NT2/D1 (cell line): Measurements from ENCODE around the gene TNNT2.

Experiments
- DNase-seq: peaks from one replicate; pipeline ENCODE4 v3.0.0-alpha.2; 2011; ENCODE audit warnings: low read depth, low spot score
- H3K27me3 ChIP-seq: 2 replicates; pipeline ENCODE4 v1.6.0; 2011; ENCODE audit warnings: mild to moderate bottlenecking; ENCODE audit not compliant: insufficient read length, insufficient read depth
- H3K36me3 ChIP-seq: 2 replicates; pipeline ENCODE4 v1.6.1; 2011; ENCODE audit warnings: mild to moderate bottlenecking, low read length, mixed read lengths; ENCODE audit not compliant: insufficient read depth, insufficient read length
- H3K4me1 ChIP-seq: 2 replicates; pipeline ENCODE4 v1.5.1; 2011; ENCODE audit not compliant: insufficient read depth, insufficient read length
- H3K4me3 ChIP-seq: 2 replicates; pipeline ENCODE4 v1.5.1; 2011; ENCODE audit warnings: low read depth; ENCODE audit not compliant: insufficient read length
- H3K9ac ChIP-seq: 2 replicates; pipeline ENCODE4 v1.6.0; 2011; ENCODE audit warnings: low read depth; ENCODE audit not compliant: insufficient read length
- H3K9me3 ChIP-seq: 2 replicates; pipeline ENCODE4 v1.5.1; 2011; ENCODE audit warnings: mild to moderate bottlenecking, low read length; ENCODE audit not compliant: insufficient read depth
- SUZ12 ChIP-seq: IDR thresholded peaks from 2 replicates; pipeline ENCODE4 v1.6.1; 2011; ENCODE audit not compliant: insufficient read length, insufficient read depth; ENCODE audit errors: extremely low read depth
- YY1 ChIP-seq: IDR thresholded peaks from 2 replicates; pipeline ENCODE4 v1.6.1; 2011; ENCODE audit not compliant: insufficient read length, insufficient read depth
- ZNF274 ChIP-seq: IDR thresholded peaks from 2 replicates; pipeline ENCODE4 v1.6.1; 2011; ENCODE audit warnings: mild to moderate bottlenecking, low read depth, low read length

TNNT2 gene

DNA sequence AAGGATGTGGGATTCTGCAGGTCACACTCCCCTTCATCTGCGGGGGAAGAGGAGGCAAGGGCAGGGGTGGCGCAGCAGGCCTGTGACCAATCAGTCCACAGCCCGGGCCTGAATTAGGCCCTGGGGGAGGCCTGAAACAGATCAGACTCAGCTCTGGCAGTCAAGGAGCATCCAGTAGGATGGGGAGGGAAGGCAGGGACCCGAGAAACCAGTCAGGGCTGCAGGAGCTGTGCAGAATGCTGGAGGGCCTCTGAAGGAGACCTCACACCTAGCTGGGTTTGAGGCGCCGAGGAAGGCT, 12.7 kb downstream of the TNNT2 start:
- peaks cover 16% of the 10 kb centered on the region for H3K4me1 ChIP-seq

DNA sequence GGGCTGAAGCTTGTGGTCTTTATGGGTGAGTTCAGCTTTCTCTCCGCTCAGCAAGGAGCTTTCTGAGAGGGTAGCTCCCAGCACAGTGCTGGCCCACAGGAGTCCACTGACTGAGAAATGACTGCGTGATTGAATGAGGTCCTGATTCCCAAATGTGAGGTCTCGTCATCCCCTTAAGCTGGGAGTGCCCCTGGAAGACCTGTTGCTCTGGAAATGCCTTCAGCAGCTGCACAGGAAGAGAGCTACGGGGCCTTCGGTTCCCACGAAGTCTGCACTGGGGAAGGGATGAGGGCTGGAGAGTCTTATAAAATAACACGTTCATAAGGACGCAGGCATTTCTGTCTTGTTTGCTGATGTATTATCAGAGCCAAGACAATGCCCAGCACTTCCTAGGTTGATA, 14.0 kb downstream of the TNNT2 start:
- TF ChIP-seq SUZ12 = no peak
- TF ChIP-seq YY1 = no peak
- TF ChIP-seq ZNF274 = no peak
- H3K9me3 ChIP-seq = no peaks in the 10 kb centered on the region
- H3K27me3 ChIP-seq = peaks cover 3% of the 10 kb centered on the region
- H3K4me1 ChIP-seq = peaks cover 17% of the 10 kb centered on the region
- H3K4me3 ChIP-seq = no peak overlapping the region
- H3K36me3 ChIP-seq = peaks cover 50% of the 10 kb centered on the region
- no peak for DNase-seq
- H3K9ac ChIP-seq = no peak overlapping the region

More for the DNA sequence above, 12.7 kb downstream of the TNNT2 start:
- peaks cover 62% of the 10 kb centered on the region for H3K36me3 ChIP-seq
- peaks cover 3% of the 10 kb centered on the region for H3K27me3 ChIP-seq
- H3K4me3 ChIP-seq = no peak overlapping the region
- H3K9ac ChIP-seq = no peak overlapping the region
- no peaks in the 10 kb centered on the region for H3K9me3 ChIP-seq
- no peak for DNase-seq
- TF ChIP-seq SUZ12 (no peak), YY1 (no peak), ZNF274 (no peak)

DNA sequence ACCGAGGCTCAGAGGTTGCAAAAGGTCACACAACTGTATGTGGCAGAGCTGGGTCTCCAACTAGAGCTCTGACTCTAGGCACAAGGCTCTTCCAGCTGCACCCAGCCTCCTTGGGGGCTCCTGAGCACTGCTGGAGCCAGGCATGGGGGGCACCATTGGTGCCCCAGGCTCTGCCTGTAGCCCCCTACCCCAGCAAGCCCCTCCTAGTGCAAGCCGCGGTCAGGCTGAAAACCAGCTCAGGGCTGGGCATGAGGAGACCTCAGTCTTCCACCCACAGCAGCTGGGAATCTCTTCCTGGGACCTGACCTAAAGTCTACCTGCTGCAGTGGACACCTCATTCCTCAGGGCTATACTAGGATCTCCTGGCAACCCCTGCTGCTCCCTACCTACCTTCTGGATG, 14.6 kb downstream of the TNNT2 start:
- peaks cover 3% of the 10 kb centered on the region for H3K27me3 ChIP-seq
- no peaks in the 10 kb centered on the region for H3K9me3 ChIP-seq
- TF ChIP-seq YY1 (no peak), SUZ12 (no peak), ZNF274 (no peak)
- no peak for DNase-seq
- H3K36me3 ChIP-seq = peaks cover 49% of the 10 kb centered on the region
- H3K4me3 ChIP-seq = no peak overlapping the region
- no peak overlapping the region for H3K9ac ChIP-seq
- H3K4me1 ChIP-seq = peaks cover 22% of the 10 kb centered on the region

DNA sequence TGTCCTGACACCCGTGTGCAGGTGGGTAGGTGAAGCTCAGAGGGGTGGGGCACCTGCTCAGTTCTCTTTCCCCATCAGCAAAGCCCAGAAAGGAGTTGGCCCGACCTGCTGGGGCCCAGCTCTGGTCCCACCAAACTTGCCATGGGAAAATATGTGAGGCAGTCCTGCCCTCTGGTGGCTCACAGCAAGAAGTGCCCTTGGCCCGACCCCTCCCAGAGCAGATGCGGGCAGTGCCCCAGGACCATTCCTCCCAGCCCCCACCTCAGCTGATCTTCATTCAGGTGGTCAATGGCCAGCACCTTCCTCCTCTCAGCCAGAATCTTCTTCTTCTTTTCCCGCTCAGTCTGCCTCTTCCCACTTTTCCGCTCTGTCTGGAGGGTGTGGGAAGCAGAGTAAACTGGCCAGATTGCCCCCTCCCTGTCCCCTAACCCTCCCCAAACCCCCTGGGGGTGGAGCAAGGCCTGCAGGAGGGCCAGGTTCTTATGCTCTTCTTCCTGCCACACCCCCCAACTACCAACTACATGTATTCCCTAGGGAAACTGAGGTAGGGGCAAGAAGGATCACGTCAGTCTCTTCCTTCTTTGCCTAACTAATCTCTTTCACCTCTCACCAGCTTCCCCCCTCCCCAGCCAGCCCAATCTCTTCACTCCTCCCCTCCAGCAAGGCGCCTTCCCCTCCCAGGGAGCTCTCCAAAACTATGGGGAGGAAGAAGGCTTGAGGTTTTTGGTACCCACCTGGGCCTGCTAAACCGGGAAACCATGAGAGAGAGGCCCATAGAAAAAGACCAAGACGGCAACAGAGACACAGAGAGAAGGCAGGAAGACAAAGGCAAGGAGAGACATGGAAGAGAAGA, 15.6 kb downstream of the TNNT2 start:
- TF ChIP-seq YY1 (no peak), SUZ12 (no peak), ZNF274 (no peak)
- peaks cover 23% of the 10 kb centered on the region for H3K4me1 ChIP-seq

DNA sequence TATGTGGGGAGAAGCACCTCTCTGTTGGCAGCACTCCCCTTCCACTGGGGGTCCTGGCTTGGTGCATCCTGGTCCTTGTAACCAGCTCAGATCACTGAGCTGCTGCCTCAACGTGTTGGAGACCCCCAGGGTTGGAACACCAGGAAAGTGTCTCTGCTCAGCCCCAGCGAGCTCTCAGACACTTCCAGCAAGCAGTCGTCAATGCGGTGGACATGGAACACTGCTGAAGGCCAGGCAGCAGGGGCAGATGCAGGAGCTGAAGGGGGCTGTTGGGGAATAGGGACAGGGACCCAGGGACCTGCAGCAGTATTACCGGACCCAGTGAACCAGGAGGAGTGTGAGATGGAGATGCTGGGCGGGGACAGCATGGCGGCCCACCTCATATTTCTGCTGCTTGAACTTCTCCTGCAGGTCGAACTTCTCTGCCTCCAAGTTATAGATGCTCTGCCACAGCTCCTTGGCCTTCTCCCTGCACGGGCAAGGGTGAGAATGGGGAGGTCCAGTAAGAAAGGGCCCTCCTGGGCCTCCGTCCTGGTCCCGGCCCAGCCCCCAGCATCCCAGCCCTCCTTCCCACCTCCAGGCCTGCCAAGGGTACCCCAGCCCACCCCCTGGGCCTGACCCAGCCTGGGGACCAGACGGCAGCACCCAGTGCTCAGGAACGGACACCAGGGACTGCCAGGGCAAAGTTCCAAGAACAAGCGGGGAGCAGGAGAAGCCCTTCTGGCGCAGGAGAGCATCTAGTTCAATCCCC, 16.4 kb downstream of the TNNT2 start:
- no peak overlapping the region for H3K9ac ChIP-seq
- no peak for DNase-seq
- peaks cover 34% of the 10 kb centered on the region for H3K36me3 ChIP-seq
- peaks cover 23% of the 10 kb centered on the region for H3K4me1 ChIP-seq
- TF ChIP-seq SUZ12 (no peak), YY1 (no peak), ZNF274 (no peak)
- H3K4me3 ChIP-seq = no peak overlapping the region
- no peaks in the 10 kb centered on the region for H3K9me3 ChIP-seq
- peaks cover 3% of the 10 kb centered on the region for H3K27me3 ChIP-seq

More for the DNA sequence above, 15.6 kb downstream of the TNNT2 start:
- H3K4me3 ChIP-seq = no peak overlapping the region
- H3K27me3 ChIP-seq = peaks cover 3% of the 10 kb centered on the region
- H3K9ac ChIP-seq = no peak overlapping the region
- DNase-seq = peak; percentile 70
- peaks cover 42% of the 10 kb centered on the region for H3K36me3 ChIP-seq
- H3K9me3 ChIP-seq = no peaks in the 10 kb centered on the region

DNA sequence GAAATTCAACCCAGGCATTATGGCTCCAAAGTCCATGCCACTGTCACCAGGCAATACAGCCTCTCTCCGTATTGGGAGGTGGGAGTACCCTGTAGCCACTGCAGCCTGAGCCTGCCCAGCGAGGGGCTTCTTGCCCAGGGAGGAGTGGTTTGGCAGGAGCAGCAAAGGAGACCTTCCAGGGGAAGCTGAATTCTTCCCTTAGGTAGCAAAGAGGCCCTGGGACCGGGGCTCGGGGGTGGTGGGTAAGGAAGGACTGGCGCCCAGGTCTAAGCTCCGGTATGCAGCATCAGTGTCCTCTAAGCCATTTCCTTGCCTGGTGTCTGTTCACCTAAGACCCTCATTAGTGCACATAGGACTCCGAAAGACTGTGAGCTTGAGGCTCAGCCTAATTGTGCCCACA, 17.0 kb downstream of the TNNT2 start:
- H3K4me1 ChIP-seq = peaks cover 23% of the 10 kb centered on the region
- TF ChIP-seq ZNF274 = no peak
- TF ChIP-seq SUZ12 = no peak
- TF ChIP-seq YY1 = no peak

DNA sequence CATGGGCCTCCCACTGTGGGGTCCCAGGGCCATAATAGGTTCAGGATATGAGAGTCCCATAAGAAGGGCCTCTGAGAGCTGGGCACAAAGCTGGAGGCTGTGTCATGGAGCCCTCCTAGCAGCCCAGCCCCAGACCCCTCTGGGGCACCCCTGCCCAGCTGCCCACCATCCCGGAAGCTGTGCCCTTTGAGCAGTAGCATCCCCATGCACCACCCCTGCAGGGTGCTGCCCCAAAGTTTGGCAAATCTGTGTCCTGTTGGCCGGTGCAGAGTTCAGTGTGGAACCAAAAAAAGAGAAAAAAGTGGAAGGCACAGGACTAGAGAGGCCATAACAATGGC, 17.6 kb downstream of the TNNT2 start:
- Histone ChIP-seq H3K27me3 (peaks cover 3% of the 10 kb centered on the region), H3K4me3 (no peak overlapping the region), H3K36me3 (peaks cover 28% of the 10 kb centered on the region), H3K4me1 (peaks cover 23% of the 10 kb centered on the region), H3K9ac (no peak overlapping the region), H3K9me3 (no peaks in the 10 kb centered on the region)
- no peak for TF ChIP-seq YY1
- TF ChIP-seq SUZ12 = no peak
- TF ChIP-seq ZNF274 = no peak
- DNase-seq = no peak

More for the DNA sequence above, 17.0 kb downstream of the TNNT2 start:
- Histone ChIP-seq H3K9me3 (no peaks in the 10 kb centered on the region), H3K27me3 (peaks cover 3% of the 10 kb centered on the region), H3K36me3 (peaks cover 32% of the 10 kb centered on the region), H3K4me3 (no peak overlapping the region), H3K9ac (no peak overlapping the region)
- DNase-seq = no peak
